ENCODE results near the gene MRPL12.

Gene MRPL12

GRCh38 chr17:81716674-81716996, 13.5 kb downstream of the MRPL12 start:
- no peak for TF ChIP-seq CTCF (IDR thresholded peaks at IDR 0.05; ENCODE audit: control insufficient read depth, extremely low read depth, insufficient read depth)
- no peak overlapping the region for H3K4me3 ChIP-seq (ENCODE audit: low read depth, low read length)
- DNase-seq (ENCODE audit: low read depth) = no peak

- H3K4me3 ChIP-seq (ENCODE audit: low read depth, low read length) = no peak overlapping the region
- no peak for TF ChIP-seq CTCF (IDR thresholded peaks at IDR 0.05; ENCODE audit: control insufficient read depth, extremely low read depth, insufficient read depth)
- DNase-seq (ENCODE audit: low read depth) = no peak
Observed at GRCh38 chr17:81717049-81717765, 14.0 kb downstream of the MRPL12 start.

DNA sequence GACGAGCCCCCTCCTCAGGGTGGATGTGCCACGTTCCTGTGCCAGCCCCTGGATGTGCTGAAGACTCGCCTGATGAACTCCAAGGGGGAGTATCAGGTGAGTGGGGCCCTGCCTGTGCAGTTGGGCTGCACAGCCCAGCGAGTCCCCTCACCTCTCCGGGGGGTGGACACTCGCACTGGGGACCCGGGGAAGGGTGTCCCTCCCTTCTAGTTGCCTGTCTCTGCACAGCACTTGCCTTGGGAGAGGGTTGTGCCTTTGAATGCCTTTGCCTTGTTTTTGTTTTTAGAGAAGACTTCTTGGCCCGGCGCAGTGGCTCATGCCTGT, 14.6 kb downstream of the MRPL12 start:
- TF ChIP-seq CTCF (IDR thresholded peaks at IDR 0.05; ENCODE audit: control insufficient read depth, extremely low read depth, insufficient read depth) = no peak
- no peak overlapping the region for H3K4me3 ChIP-seq (ENCODE audit: low read depth, low read length)
- no peak for DNase-seq (ENCODE audit: low read depth)

- no peak for DNase-seq (ENCODE audit: low read depth)
- TF ChIP-seq CTCF (IDR thresholded peaks at IDR 0.05; ENCODE audit: control insufficient read depth, extremely low read depth, insufficient read depth) = no peak
- no peak overlapping the region for H3K4me3 ChIP-seq (ENCODE audit: low read depth, low read length)
Observed at GRCh38 chr17:81719410-81720266, 16.5 kb downstream of the MRPL12 start.

DNA sequence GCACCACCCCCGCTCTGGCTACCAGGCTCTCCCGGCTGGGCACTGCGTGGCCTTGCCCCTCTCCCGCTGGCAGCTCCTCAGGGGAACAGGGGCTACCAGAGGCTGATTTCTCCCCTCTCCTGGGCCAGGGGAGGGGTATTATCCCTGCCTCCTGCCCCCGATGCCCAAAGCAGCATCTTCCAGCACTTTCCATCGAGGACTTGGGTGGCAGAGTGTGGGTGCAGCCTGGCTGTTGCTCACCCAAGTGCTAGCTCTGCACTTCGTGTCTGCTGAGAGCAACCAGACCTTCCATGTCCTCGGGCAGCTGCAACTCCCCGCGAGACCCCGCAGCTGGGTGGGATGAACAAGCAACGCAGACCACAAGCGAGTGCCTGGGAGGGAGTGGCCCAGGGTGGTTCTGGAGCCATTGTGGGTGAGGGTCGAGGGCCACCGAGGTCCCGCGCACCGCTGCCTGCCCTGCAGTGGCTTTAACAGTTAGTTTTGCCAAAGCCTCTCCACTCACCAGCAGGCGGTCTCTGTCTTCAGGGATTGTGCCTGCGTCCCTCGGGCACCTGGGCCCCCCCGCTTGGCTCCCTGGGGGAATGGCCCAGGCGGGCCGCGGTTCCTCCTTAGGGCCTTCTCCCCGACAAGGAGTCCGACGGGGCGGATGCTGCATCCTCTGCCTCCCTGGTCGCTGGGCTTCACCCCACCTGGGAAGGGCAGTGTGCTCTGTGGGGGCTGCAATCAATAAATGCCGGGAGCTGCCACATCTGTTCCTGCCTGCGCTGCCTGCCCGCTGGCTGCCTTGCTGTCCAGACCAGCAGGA, 17.3 kb downstream of the MRPL12 start:
- no peak for TF ChIP-seq CTCF (IDR thresholded peaks at IDR 0.05; ENCODE audit: control insufficient read depth, extremely low read depth, insufficient read depth)
- no peak for DNase-seq (ENCODE audit: low read depth)
- H3K4me3 ChIP-seq (ENCODE audit: low read depth, low read length) = no peak overlapping the region

DNA sequence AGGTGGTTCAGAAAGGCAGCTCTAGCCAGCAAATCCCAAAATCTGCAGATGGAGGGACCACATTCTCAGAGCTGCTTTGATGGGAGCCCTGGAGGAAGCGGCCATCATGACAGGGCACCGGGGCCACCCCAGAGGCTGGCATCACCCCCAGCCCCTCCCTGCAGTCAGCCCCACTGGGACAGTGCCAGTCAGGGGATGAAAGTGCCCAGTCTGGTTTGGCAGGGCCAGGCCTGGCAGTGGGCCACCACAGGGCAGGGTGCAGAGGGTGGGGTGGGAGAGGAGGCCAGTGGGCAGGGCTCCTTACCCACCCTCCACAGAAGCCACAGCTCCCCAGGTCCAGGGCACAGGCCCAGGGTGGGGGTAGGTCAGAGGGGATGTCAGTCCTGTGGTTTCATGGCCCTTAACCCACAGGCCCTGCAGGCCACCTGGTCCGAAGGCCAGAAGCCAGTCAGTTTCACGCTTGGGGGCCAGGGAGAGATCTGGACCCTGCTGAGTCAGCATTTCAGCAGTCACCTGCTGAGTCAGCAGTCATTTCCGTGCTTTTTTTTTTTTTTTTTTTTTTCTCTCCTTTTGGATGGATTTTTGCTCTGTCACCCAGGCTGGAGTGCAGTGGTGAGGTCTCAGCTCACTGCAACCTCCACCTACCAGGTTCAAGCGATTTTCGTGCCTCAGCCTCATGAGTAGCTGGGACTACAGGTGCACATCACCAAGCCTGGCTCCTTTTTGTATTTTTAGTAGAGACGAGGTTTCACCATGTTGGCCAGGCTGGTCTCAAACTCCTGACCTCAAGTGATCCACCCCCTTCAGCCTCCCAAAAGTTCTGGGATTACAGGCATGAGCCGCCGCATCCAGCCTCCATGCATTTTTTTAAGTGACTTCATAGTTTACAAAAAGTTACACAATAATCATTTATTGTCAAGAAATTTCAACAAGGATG, 19.3 kb downstream of the MRPL12 start:
- peak; percentile 73 for DNase-seq (ENCODE audit: low read depth)
- H3K4me3 ChIP-seq (ENCODE audit: low read depth, low read length) = no peak overlapping the region
- TF ChIP-seq CTCF (IDR thresholded peaks at IDR 0.05; ENCODE audit: control insufficient read depth, extremely low read depth, insufficient read depth) = no peak

All from LNCaP clone FGC (cell line).